Suppressor macrophage treated with lipopolysaccharide for 4 hours (primary cell): ENCODE measurements around the gene SLC9A3.
A peak's percentile ranks its signal among the peaks of the same experiment; 100 is the strongest.
"Not testable (repeated sequence)": the region's sequence is repeated elsewhere in the genome, so short reads cannot be mapped to it uniquely, and the experiment has no call there.

Source experiments
- DNase-seq: peaks from one replicate; pipeline ENCODE4 v3.0.0-alpha.2; 2020

Gene SLC9A3

DNA sequence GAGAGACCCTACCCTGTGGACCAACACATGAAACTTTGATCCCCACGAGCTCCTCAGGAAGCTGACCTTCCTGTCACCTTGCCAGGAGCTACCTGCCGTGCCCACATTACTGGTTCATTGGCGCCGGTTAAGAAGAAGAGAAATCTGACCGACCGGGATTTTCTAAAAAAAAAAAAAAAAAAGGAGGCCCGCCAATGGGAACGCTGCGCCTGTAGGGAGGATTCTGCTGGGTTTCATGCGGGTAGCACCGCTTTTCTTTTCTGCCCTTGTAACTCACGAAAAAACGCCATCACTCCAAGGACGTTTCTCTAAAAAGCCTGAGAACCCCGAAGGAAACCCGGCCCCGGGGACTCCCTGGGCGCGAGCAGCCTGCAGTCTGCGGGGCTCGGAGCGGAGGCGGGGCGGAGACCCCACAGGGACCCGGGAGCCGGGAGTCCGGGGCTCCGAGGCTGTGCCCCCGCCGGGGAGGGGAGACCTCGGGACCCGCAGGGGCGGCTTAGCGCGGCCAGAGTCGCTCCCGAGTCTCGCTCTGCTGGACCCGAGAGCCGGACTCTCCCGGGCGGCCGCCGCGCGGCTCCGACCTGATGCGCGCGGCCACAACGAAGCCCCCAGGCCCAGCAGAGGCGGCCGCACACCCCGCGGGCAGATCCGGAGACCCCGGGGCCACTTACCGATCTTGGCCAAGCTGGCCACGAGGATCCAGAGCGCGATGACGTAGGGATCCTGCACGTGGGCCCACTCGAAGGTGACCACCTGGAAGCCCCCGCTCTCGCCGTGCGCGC lies 617 bp downstream of the SLC9A3 start:
- DNase-seq = no peak

DNA sequence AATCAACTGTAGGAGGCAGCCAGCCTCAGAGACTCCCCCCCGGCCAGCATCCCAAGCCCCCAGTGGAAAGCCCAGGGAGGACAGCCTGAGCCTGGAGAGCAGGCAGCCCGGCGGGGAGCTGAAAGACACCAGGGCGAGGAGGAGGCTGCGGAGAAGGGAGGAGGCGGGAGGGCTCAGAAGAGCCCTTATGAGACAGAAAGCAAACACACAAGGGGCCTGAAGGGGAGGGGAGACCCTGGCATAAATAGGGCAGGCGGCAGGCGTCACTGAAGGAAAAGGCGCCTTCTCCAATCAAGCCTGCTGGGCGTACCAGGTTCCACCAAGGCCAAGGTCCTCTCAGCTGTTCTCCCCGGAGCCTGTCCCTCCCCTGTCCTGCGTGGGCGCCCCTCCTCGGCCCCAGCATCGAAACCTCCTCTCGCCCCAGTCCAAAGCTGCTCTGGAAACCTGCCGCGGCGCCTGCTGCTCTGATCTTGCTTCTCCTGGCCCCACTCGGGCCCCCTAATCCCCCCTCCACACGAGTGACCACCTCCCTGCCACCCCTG lies 1.3 kb downstream of the SLC9A3 start:
- no peak for DNase-seq

DNA sequence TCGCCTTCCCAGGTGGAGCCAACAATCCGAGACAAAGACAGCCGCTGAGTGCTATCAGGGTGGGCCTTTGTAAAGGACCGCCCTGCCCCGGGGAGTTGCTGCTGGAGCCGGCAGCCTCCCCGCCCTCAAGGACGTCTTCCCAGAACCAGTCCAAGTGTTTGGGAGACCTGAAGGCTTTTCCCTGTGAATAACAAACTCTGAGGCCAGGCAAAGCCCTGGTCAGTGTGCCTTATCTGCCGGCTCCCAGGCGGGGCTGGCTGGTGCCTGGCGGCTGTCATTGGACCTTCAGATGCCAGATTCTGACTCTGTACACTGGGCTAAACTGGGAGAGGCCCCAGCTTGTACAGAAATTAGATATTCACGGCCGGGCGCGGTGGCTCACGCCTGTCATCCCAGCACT lies 2.1 kb downstream of the SLC9A3 start:
- no peak for DNase-seq

DNA sequence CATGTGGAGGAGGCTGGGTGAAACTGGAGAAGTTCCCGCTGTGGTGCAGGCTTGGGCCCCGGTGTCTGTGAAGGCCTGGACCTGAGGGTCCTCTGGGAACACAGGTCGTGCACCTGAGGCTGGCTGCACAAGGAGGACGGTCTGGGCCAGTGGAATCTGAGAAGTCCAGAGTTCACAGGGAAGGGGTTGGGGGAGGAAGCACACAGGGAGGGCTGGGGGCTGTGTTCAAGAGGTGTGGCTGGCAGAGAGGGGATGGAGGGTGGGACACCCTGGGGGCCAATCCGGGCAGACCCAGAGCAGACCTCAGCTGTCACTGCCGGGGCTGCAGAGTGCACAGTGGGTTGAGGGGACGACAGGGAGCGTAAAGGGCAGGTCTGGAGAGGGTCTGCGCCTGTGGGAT lies 2.6 kb downstream of the SLC9A3 start:
- DNase-seq = no peak

DNA sequence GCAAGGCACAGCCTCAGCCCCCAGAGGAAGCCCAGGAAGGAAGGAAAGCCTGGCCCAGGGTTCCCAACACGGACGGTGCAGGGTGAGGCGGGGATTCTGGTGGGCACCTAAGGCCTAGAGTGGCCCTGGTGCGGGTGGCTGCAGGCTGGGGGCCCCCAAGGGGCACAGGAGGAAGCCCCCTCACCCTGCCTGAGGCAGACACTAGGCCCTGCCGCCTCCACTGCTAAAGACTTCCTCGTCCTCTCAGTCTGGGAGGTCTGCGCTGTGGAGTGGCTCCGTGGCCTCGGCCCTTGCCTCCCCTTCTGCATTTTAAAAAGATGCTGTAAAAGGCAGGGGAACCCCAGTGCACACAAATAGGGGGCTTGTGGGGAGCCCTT lies 3.4 kb downstream of the SLC9A3 start:
- DNase-seq = no peak

DNA sequence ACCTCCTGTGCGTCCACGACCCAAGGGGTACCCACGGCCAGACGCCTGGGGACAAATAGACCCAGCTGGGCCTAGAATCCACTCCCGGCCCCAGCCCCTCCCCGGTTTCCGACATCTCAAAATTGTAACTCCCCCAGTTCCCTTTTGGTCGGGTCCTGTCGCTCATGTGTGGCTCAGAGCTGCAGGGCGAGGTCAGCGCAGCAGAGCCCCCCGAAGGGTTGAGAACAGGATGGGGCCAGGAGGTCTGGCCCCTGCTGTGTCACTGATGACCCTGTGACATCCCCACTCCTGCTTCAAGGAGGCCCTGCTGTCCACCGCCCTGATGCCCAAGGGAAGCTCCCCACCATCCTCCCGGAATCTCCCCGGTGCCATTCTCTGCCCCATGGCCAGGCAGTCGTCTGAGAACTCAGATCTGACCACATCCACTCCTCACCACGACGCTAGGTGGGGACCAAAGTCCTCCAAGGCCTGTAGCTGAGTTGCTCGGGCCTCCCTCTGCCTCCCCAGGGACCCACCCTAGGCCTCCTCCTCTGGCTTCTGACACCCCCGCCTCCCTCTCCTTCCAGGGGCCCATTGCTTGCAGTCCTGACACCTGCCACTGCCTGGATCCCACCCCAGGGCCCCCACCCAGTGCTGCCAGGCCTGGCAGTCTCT lies 3.9 kb downstream of the SLC9A3 start:
- no peak for DNase-seq

DNA sequence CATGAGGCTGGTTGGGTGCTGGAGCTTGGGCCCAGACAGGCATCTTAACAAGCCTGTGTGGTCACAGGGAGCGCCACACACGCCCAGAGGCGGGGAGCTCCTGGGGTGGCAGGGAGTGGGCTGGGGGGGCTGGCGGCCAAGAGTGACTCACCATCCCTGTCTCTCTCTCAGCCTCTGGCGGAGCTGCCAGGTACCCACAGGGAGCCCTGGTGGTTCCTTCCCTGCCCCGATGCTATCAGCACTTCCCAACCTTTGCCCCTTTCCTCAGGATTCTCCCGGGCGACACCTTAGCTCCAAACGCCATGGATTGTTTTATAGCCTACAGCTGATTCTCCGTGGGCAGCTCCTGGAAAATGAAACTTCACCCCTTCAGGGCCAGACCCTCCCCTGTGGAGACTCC lies 5.5 kb downstream of the SLC9A3 start:
- DNase-seq = no peak

DNA sequence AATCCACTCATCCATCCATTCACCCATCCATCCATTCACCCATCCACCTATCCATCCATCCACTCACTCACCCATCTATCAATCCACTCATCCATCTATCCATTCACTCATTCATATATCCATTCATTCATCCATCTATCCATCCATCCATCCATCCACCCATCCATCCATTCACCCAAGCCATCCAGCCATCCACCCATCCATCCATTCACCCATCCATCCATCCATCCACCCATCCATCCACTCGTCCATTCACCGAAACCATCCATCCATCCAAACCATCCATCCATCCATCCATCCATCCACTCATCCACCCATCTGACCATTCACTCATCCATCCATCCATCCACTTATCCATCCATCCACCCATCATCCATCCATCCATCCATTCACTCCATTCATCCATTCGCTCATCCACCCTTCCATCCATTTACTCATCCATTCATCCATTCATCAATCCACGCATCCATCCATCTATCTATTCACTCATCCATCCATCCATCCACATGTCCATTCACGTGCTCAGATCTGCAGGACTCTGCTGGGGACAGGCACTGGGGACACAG lies 6.6 kb downstream of the SLC9A3 start:
- no peak for DNase-seq

DNA sequence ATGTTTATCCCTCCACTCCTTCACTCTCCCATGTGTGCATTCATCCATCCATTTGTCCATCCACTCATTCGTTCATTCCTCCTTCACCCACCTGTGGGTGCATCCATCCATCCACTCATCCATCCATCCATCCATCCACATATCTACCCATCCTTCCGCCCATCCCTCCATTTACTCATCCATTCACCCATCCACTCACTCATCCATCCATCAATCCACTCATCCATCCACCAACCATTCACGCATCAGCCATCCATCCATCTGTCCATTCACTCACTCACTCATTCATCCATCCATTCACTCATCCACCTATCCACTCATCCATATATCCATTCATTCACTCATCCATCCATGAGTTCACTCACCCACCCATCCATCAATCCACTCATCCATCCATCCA lies 7.3 kb downstream of the SLC9A3 start:
- DNase-seq = no peak

DNA sequence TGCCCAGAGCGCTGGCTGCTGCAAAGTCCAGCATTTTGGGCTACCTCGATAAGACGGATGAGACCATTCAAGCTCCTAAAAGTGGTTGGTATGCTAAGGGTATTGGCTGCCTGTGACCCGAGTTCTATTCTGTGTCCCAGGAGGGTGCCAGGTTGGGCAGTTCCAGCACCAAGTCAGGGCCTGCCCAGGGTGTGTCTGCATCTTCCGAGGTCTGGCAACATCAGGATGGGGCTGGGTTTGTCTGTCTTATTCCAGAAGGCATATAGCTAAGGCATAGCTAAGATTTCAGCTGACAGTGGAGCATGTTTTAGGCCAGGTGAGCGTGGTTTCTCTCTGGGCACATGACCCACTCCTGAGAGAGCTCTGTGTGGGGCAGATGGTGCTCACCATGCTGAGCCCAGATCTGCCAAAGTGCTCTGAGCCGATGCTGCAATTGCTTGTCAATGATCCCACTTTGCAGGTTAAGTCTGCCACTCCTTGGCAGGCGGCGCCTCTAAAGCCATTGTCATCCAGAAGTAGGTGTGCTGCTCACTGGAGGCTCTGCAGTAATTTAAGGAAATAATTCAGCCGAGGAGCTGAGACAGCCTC lies 7.8 kb downstream of the SLC9A3 start:
- DNase-seq = no peak

DNA sequence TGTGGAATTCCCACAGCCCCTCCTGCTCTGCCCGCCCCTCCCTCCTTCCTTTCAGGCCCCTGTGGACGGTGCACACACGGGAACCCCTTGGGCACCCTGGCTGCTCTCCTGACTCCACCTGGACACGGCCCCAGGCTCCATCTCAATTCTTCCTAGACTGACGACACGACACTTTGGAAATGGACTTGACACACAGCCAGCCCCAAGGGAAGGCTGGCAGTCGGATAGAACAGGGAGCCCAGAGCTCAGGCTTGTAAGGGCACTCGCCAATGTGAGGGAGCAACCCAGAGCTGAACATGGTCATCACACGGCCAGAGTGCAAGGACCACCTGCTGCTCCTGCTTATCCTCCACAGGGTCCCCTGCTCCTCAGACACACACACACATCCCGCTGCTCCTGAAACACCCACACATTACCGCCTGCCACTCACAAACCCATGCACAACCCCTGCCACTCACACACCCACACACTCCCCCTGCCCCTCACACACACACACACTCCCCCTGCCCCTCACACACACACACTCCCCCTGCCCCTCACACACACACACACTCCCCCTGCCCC lies 8.9 kb downstream of the SLC9A3 start:
- DNase-seq = no peak

DNA sequence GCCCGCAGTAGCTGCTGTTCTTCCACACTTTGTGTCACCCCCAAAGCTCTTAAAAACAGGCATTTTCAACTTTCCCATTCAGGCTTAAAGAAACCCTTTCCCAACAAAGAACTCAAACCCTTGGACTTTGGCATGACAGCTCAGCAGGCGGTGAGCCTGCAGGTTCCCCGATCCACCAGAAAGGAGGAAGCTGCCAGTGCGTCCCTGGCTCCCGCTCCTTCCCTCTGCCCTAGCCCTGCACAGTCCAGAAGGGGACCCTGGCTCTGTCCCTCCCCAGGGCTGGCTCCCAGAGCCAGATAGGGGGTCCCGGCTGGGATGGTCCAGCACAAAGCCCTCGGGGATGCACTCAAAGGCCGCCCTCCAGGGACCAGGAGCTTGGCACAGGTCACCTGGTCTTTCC lies 9.6 kb downstream of the SLC9A3 start:
- DNase-seq = no peak

DNA sequence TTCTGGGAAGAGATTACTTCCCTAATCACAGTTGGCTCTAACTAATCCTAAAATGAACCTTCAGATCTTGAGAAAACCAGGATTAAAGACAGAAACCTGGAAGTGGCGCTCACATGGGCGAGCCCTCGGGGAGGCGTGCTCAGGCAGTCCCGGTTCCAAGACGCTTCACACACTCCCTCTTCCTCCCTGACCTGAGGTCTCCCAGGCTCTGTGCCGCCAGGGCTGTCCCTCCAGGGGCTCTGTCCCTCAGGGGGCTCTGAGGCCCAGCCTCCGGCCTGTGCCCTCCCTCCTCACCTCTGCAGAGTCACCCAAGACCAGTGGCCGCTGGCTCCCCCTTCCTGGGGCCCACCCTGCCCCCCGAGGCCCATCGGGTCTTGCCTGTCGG lies 10.2 kb downstream of the SLC9A3 start:
- no peak for DNase-seq

DNA sequence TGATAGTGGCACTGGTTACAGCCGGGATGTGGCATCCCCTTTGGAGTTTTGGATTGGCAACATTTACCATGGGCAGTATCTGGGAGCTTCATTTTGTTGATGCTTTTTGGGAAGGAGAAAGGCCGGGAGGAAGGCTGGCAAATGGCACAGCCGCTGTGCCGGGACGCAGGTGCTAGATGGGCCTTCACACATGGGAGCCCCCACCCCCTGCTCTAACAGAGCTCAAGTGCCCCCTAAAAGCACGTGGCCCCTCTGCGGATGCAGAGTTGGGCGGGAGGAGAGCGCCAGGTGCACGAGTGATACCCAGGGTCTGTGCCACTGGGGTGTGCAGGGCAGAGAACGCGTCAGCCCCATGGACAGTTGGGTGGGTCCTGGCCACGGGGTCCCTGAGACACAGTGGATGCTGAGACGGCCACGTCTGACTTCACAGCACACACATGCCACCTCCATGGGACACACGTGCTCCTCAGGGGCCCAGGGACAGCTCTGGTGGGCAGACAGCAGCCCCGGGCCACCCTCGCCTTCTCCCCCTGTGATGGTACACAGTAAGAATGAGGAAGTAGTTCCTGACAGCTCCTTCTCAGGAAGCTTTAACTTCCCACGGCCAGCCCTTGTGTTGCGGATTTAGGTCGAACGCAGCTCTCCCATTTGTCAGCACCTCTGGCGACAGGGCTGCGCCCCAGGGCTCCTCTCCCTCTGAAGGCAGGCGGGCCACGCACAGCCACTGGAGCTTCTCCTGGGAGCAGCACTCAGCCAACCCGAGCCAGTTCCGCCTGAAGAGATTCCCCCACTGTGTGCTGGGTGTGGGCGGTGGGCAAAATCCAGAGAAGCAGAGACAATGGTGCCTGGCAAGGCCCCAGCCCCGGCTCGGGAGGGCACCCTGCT lies 10.8 kb downstream of the SLC9A3 start:
- peak; percentile 31 for DNase-seq

DNA sequence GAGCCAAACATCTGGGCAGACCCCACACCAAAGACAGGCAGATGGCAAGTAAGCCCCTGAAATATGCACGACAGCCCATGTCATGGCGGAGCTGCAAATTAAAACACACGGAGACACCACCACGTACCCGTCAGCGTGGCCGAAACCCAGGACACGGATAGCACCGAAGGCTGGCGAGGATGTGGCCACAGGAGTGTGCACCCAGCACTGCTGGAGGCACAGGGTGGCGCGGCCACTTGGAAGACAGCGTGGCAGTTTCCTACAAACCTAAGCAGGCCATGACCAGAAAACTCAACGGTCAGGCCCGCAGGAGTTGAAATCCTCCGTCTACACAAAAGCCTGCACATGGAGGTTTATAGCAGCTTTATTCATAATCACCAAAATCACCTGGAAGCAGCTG lies 12.8 kb downstream of the SLC9A3 start:
- DNase-seq = no peak

DNA sequence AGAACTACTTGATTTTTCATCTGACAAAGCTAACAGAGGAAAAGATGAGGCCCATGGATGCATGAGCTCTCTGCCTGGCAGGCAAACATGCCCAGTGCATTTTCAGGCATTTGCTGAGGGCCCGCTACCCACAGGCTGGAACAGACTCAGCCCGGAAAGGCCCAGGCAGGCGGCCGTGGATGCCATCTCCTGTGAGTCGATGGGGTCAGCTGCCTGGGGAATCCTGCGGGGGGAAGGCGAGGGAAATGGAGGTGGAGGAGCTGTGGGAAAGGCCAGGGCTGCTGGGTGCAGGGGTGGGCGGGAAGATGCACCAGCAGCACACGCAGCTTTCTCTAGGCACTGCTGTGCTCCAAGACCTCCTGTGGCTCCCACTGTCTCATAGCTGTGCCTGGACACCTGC lies 13.7 kb downstream of the SLC9A3 start:
- DNase-seq = no peak

DNA sequence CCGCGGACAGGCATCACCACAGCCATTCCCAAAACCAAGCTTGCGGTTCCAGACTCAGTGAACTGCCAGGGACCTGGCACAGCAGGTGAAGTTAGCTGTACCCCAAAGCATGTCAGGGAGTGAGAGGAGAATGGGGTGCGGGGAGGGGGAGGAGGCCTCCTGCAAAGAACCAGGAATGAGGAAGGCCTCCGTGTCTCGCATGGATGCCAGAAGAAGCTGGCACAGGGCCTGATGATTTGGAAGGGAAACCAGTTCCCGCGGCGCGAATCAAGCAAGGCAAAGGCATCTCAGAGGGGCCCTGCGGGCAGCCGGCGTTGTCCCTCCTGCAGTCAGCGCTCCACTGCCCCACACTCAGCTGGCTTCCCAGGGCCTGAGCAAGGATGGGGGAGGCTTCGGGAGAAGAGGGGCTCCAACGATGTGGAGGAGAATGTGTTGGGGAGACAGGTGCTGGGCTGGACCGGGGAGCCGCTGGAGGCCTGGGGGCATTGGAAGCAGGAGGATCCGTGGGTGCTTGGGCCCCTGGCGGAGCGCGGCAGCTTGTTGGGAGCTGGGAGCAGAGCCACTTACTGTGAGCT lies 14.6 kb downstream of the SLC9A3 start:
- no peak for DNase-seq

DNA sequence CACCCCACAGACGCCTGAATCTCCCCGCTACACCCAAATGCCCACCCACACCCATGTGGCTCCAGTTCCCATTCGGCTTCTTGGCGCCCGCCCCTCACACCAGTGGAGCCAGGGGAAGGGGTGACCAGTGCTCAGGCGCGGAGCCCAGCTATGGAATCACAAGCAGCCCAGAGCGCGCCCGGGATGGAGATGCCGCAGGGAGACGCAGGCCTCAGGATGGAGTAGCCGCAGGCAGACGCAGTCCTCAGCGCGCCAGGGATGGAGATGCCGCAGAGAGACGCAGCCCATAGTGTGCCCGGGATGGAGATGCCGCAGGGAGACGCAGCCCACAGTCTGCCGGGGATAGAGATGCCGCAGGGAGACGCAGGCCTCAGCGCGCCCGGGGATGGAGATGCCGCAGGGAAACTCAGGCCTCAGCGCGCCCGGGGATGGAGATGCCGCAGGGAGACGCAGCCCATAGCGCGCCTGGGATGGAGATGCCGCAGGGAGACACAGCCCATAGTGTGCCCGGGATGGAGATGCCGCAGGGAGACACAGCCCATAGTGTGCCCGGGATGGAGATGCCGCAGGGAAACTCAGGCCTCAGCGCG lies 16.2 kb downstream of the SLC9A3 start:
- not testable (repeated sequence) for DNase-seq

DNA sequence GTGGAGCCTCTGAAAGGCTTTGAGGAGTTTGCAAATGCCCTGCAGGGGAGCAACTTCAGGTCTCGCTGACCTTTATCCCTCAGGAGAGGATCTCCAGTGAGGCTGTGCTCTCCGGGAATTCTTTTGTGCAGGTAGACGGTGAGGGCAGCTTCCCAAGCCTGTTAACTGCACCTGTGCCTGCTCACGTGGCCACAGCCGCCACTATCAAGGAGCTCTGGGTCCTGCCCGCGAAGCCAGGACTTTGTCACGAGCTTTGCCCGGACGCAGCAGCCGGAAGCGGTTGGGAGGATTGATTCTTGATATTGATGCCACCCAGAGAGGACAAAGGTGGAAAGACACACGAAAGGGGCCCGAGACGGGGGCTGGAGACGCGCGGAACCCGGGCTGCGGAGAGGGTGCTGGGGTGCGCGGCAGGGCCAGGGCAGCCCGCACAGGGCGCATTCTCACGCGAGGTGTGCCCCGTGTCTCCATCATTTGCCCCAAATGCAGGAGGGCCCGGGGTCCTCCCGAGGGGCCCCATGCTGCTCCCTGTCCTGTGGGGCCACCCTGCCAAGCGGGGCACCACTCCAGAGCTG lies 18.2 kb downstream of the SLC9A3 start:
- no peak for DNase-seq

DNA sequence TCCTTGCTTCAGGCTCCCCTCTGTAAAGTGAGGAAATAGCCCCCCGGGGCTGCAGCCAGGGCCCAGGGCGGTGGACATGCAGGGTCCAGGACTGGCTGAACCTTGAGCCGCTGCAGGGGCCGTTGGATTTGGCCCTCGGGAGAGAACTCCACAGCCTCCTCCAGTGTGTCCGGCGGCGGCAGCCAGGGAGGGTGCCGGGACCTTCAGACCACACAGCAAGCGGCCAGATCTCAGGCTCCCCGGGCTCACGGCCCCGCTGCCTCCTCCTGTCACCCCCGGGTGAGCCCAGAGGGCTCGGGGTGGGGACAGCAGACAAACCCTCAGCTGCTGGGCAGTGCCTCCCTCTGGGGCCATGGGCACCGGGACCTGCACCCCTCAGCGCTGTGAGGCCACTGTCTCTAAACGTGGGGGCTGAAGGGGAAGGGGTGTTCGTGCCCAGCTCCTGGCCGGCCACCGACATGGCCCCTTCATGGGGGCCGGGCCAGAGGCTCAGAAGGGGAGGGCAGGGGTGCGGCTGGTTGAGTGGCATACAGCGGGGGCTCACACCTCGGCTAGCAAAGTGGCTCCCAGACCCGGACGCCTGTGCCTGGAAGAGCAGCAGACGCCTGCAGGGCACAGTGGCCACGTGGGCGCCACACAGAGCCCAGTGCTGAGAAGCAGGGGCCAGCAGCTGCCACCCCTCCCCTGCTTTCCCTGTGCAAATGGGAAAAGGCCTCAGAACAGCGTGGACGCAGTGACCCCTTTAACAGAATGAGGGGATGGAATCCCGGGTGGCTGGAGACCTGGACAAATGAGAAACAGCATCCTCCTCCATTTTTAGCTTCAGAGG lies 19.7 kb downstream of the SLC9A3 start:
- no peak for DNase-seq
